ENCODE data around the gene RSBN1. TPM values are rescaled to one million over a fixed set of nuclear protein-coding genes. Genes with fewer than 3 reads are reported as not detected.

The RSBN1 gene
- total and polyA plus RNA-seq, 2 experiments from 2014 or later = 12.7 to 27.3 TPM

DNA sequence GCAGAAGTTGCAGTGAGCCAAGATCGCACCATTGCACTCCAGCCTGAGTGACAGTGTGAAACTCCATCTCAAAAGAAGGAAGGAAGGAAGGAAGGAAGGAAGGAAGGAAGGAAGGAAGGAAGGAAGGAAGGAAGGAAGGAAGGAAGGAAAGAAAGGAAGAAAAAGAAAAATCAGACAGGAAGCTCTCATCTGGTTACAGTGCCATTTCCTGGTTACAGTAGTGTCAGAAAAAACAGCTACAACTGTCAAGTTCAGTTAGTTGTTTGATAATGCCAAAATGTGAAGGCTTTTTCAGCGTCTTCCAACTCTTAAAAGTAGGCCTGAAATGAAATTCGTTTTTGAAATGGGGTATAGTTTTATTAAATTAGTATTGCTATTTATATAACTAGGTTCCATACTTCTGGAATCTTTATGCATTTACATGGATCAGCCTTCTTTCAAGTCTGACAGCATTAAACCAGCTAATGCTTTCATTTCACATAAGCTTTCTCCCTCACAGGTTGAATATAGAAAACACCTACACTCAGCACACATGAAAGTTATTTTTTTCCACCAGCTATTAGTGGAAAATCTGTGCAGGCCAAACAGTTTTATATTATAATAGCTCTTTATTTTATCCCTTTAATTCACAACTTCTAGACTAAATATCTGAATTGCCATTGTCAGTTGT, 38.0 kb upstream of the RSBN1 start:
- Histone ChIP-seq H3K4me1 (ENCODE audit: low read depth) (no peaks in the 10 kb centered on the region), H3K27ac (no peak overlapping the region), H3K27me3 (no peaks in the 10 kb centered on the region), H3K36me3 (no peaks in the 10 kb centered on the region), H3K9me3 (ENCODE audit: low read depth) (no peaks in the 10 kb centered on the region), H3K4me3 (no peak overlapping the region)
- TF ChIP-seq, protein P1, sequence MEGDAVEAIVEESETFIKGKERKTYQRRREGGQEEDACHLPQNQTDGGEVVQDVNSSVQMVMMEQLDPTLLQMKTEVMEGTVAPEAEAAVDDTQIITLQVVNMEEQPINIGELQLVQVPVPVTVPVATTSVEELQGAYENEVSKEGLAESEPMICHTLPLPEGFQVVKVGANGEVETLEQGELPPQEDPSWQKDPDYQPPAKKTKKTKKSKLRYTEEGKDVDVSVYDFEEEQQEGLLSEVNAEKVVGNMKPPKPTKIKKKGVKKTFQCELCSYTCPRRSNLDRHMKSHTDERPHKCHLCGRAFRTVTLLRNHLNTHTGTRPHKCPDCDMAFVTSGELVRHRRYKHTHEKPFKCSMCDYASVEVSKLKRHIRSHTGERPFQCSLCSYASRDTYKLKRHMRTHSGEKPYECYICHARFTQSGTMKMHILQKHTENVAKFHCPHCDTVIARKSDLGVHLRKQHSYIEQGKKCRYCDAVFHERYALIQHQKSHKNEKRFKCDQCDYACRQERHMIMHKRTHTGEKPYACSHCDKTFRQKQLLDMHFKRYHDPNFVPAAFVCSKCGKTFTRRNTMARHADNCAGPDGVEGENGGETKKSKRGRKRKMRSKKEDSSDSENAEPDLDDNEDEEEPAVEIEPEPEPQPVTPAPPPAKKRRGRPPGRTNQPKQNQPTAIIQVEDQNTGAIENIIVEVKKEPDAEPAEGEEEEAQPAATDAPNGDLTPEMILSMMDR (IDR thresholded peaks at IDR 0.05; ENCODE audit: low read depth, low read length) = no peak
- DNase-seq (ENCODE audit: low read depth in 1 of 2, low spot score in 1 of 2) = no peak

DNA sequence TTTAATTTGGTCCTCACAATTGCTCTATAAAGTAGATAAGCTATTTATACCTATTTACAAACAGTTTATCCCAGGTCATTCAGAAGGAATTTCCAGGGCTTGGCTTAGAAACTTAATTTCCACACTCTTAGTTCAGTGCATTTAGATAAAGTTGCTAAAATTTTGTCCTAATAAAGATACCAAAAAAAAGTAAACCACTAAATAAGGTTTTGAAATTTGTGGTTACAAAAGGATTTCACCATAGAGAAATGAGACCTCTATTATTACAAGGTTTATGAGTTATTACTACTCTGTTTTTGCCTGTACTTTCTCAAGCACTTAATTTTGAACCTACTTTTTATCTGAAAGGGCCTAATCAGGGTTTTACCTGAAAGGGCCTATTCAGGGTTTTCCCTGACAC, 36.8 kb upstream of the RSBN1 start:
- Histone ChIP-seq H3K27me3 (no peaks in the 10 kb centered on the region), H3K36me3 (no peaks in the 10 kb centered on the region), H3K27ac (no peak overlapping the region), H3K4me1 (ENCODE audit: low read depth) (no peaks in the 10 kb centered on the region), H3K4me3 (no peak overlapping the region), H3K9me3 (ENCODE audit: low read depth) (no peaks in the 10 kb centered on the region)
- TF ChIP-seq, protein P1 (IDR thresholded peaks at IDR 0.05; ENCODE audit: low read depth, low read length) = no peak
- peak in 1 of 2 donors; percentile 54 for DNase-seq (ENCODE audit: low read depth in 1 of 2, low spot score in 1 of 2)

DNA sequence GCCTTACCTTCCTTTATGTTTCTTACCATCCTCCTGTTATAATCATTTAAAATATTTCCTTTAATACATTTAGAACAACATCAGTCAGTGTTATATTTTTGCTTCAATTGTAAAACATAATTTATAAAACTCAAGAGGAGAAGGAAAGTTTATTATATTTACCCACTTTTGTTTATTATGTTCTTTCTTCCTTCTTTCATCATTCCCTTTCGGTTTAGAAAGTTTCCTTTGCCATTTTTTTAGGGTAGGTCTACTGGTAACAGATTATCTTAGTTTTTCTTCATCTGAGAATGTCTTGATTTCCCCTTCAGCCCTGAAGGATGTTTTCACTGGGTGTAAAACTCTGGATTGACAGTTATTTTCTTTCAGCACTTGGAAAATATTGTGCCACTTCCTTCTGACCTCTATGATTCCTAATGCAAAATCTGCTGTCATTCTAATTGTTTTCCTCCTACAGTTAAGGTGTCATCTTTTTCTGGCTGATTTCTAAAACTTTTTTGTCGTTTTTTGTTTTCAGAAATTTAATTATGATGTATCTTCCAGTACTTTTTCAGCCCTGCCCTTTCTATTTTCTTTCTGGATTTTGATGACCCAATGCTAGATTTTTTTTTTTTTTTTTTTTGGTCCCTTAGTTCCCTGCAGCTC, 34.2 kb upstream of the RSBN1 start:
- no peaks in the 10 kb centered on the region for H3K4me1 ChIP-seq (ENCODE audit: low read depth)
- TF ChIP-seq, protein P1 (IDR thresholded peaks at IDR 0.05; ENCODE audit: low read depth, low read length) = no peak

DNA sequence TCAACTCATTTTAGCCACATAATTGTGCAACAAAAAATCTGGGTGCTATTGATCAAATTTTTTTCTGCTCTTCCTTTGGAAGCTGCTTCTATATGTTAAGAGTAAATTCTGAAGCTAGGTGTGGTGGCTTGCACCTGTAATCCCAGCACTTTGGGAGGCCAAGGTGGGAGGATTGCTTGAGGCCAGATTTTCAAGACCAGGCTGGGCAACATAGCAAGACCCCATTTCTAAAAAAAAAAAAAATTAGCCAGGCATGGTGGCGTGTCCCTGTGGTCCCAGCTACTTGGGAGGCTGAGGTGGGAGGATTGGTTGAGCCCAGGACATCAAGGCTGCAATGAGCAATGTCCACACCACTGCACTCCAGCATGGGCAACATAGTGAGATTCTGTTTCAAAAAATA, 24.3 kb upstream of the RSBN1 start:
- Histone ChIP-seq H3K4me3 (no peak overlapping the region), H3K9me3 (ENCODE audit: low read depth) (no peaks in the 10 kb centered on the region), H3K27ac (no peak overlapping the region), H3K36me3 (no peaks in the 10 kb centered on the region), H3K4me1 (ENCODE audit: low read depth) (no peaks in the 10 kb centered on the region), H3K27me3 (peaks cover 7% of the 10 kb centered on the region)
- TF ChIP-seq, protein P1 (IDR thresholded peaks at IDR 0.05; ENCODE audit: low read depth, low read length) = no peak
- no peak for DNase-seq (ENCODE audit: low read depth in 1 of 2, low spot score in 1 of 2)

More for the DNA sequence above, 34.2 kb upstream of the RSBN1 start:
- DNase-seq (ENCODE audit: low read depth in 1 of 2, low spot score in 1 of 2) = no peak
- no peak overlapping the region for H3K27ac ChIP-seq
- no peaks in the 10 kb centered on the region for H3K36me3 ChIP-seq
- H3K9me3 ChIP-seq (ENCODE audit: low read depth) = no peaks in the 10 kb centered on the region
- no peak overlapping the region for H3K4me3 ChIP-seq
- no peaks in the 10 kb centered on the region for H3K27me3 ChIP-seq

DNA sequence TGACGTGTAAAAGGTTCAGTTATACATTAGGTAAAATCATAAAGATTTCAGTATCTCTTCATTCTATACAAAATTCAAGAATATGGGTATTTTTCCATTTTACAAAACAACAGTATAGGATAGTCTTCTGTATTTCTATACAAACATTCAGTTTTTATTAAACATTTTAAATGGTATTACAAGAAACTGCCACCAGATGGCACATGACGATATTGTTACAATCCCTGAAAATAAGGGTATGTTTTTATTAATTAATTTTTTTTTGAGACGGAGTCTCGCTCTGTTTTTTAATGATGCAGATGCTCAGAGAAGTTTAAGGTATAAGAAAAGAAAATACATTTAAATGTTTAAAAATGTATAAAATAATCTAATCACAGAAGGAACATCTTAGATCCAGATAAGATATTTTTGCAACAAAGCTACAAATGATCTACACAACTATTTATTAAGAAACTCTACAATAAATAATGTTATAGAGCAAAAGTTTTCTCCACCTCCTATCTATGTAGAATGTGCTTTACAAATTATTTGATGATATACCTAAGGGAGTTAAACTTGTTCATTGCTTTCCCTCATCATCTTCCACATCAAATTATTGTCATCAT, 23.5 kb upstream of the RSBN1 start:
- Histone ChIP-seq H3K27ac (no peak overlapping the region), H3K36me3 (no peaks in the 10 kb centered on the region), H3K4me1 (ENCODE audit: low read depth) (no peaks in the 10 kb centered on the region), H3K27me3 (peaks cover 7% of the 10 kb centered on the region), H3K4me3 (no peak overlapping the region), H3K9me3 (ENCODE audit: low read depth) (no peaks in the 10 kb centered on the region)
- peak; percentile 62 to 75 for DNase-seq (ENCODE audit: low read depth in 1 of 2, low spot score in 1 of 2)
- TF ChIP-seq, protein P1 (IDR thresholded peaks at IDR 0.05; ENCODE audit: low read depth, low read length) = peak; percentile 35

Measured in cardiac muscle cell (in vitro differentiated cells and primary cell).